K562 (cell line): ENCODE measurements around the gene VMP1. TPM values are rescaled to one million over a fixed set of nuclear protein-coding genes. Genes with fewer than 3 reads are reported as not detected.

Experiments
- ASH1L ChIP-seq: fragments of 450-650 bp; IDR thresholded peaks from 2 replicates; pipeline ENCODE4 v1.6.1; 2018; ENCODE audit warnings: borderline replicate concordance, mild to moderate bottlenecking, low read depth; ENCODE audit not compliant: partially characterized antibody
- CBX1 ChIP-seq: sonication (generic); IDR thresholded peaks from 2 replicates; pipeline ENCODE4 v1.6.1; 2016; ENCODE audit warnings: antibody characterized with exemption, low read depth, mild to moderate bottlenecking
- CTCFL ChIP-seq: IDR thresholded peaks from 2 replicates; pipeline ENCODE4 v1.6.1; 2011; ENCODE audit warnings: borderline replicate concordance, low read depth, mild to moderate bottlenecking, moderate library complexity, low read length; ENCODE audit not compliant: insufficient read depth, poor library complexity, severe bottlenecking
- HEY1 ChIP-seq: fragments of 250-450 bp; sonication (Bioruptor Pico); IDR thresholded peaks from 2 replicates; pipeline ENCODE4 v1.5.0; 2020; ENCODE audit warnings: mild to moderate bottlenecking, moderate library complexity, borderline replicate concordance
- PHB ChIP-seq: fragments of 250-450 bp; sonication (Bioruptor Pico); IDR thresholded peaks from 2 replicates; pipeline ENCODE4 v1.5.0; 2021
- SIN3A ChIP-seq, 2 experiments: fragments of 150-350 bp in 1 of 2; IDR thresholded peaks; 2 replicates each; pipeline ENCODE4 v1.6.1; 2011 to 2016; ENCODE audit warnings: borderline replicate concordance in 2 of 2, low read depth in 2 of 2, low read length in 2 of 2, mild to moderate bottlenecking in 2 of 2, moderate library complexity in 2 of 2; ENCODE audit not compliant: control insufficient read depth in 1 of 2
- TRIM25 ChIP-seq: fragments of 450-650 bp; IDR thresholded peaks from 2 replicates; pipeline ENCODE4 v1.7.0; 2016; ENCODE audit warnings: borderline replicate concordance
- XRCC5 ChIP-seq: fragments of 200-400 bp; formaldehyde crosslinking; IDR thresholded peaks from 2 replicates; pipeline ENCODE4 v1.6.1; 2017; ENCODE audit warnings: low read depth, mild to moderate bottlenecking, low read length
- ZNF23 ChIP-seq: fragments of 250-450 bp; sonication (Bioruptor Pico); IDR thresholded peaks from 2 replicates; pipeline ENCODE4 v1.4.0; 2020; ENCODE audit warnings: mild to moderate bottlenecking
- ZNF253 ChIP-seq: fragments of 250-450 bp; sonication (Bioruptor Pico); conservative IDR thresholded peaks from 2 replicates; pipeline ENCODE4 v1.6.1; 2021; ENCODE audit warnings: mild to moderate bottlenecking
- ZNF280B ChIP-seq: fragments of 250-450 bp; sonication (Bioruptor Pico); IDR thresholded peaks from 2 replicates; pipeline ENCODE4 v1.5.1; 2021; ENCODE audit warnings: mild to moderate bottlenecking
- ZNF609 ChIP-seq: sonication (generic); formaldehyde crosslinking; IDR thresholded peaks from 2 replicates; pipeline ENCODE4 v1.8.1; 2023; ENCODE audit warnings: missing genetic modification reagents, mild to moderate bottlenecking, borderline replicate concordance
- polyA plus RNA-seq, 8 experiments: library from polyadenylated mRNA; depleted of rRNA in 4 of 8; stranded (reverse) in 5 of 8; unstranded in 3 of 8; fragments of >200 nt; fragmentation: Nextera tagmentation in 2 of 8; fragmentation: Illumina TruSeq in 1 of 8; extraction: Ambion mirVana in 2 of 8; extraction: Trizol in 1 of 8; gene quantifications; 2 replicates each; pipeline versions ENCODE4 v1.2.1 to v1.2.3, GENCODE V29; 2011 to 2014; ENCODE audit warnings: inconsistent platforms in 1 of 8, missing spikeins in 1 of 8
- total RNA-seq, 7 experiments: library from RNA; depleted of rRNA in 6 of 7; stranded (reverse); fragments of >200 nt in 6 of 7; fragmentation: Illumina TruSeq in 2 of 7; extraction: Trizol in 2 of 7; gene quantifications; 2 replicates each; pipeline versions ENCODE4 v1.2.1 to v1.2.3, GENCODE V29; 2011 to 2021; ENCODE audit warnings: low replicate concordance in 1 of 7

Gene VMP1
- total and polyA plus RNA-seq, 9 of the 15 experiments (the other 6 are each of a cell fraction or from before 2014, with no cell fraction given): 123 to 304 (median 151) TPM

- TF ChIP-seq XRCC5 (no peak), HEY1 (CRISPR knock-in tag) (no peak), ZNF23 (CRISPR knock-in tag) (0 out of 2 replicates have a peak, but pooled peaks have one; percentile 50), ZNF280B (no peak), ZNF253 (CRISPR knock-in tag) (peak; percentile 69; the same call in 1 of the 2 replicates), TRIM25 (no peak), PHB (CRISPR knock-in tag) (no peak), SIN3A (IDR thresholded peaks at IDR 0.05; ENCODE audit: borderline replicate concordance in 2 of 2, control insufficient read depth in 1 of 2, low read depth in 2 of 2, low read length in 2 of 2) (peak; percentile 52 to 68; a peak in 1 of 4 replicates), CTCFL (no peak), ASH1L (no peak), ZNF609 (CRISPR knock-in tag) (no peak), CBX1 (peak; percentile 70; the same call in 1 of the 2 replicates)
These were observed 130.0 kb downstream of the VMP1 start (continued) for GRCh38 chr17:59837308-59838051.
